ENCODE measurements around the gene TIMM10B.

GRCh38 chr11:6481924-6482275 is 599 bp downstream of the TIMM10B start:
- no peak for TF ChIP-seq CTCF (IDR thresholded peaks at IDR 0.05; ENCODE audit: insufficient read depth, low read length)
- no peak for TF ChIP-seq POLR2AphosphoS5 (IDR thresholded peaks at IDR 0.05; ENCODE audit: low read depth)
- no peak for TF ChIP-seq SPI1 (IDR thresholded peaks at IDR 0.05; ENCODE audit: borderline replicate concordance, low read depth)
